Keratinocyte (primary cell): ENCODE measurements around the gene IRX2. TPM values are rescaled to one million over a fixed set of nuclear protein-coding genes. Genes with fewer than 3 reads are reported as not detected.

Source experiments
- DNase-seq: peaks from one replicate; pipeline ENCODE4 v3.0.0-alpha.2; 2011; ENCODE audit warnings: low read depth, missing footprints, low spot score
- FAIRE-seq: peaks from 2 replicates; lab custom pipeline; 2011; peaks lifted over from hg19 to GRCh38; lab: Jason Lieb, UNC
- H2AFZ ChIP-seq: 2 replicates; pipeline ENCODE4 v1.6.0; 2012; ENCODE audit warnings: low read length, control low read depth, inconsistent platforms; ENCODE audit not compliant: control insufficient read depth
- H3K27ac ChIP-seq: 2 replicates; pipeline ENCODE4 v1.5.1; 2011; ENCODE audit warnings: low read length; ENCODE audit not compliant: control insufficient read depth, insufficient read depth
- H3K27me3 ChIP-seq: 3 replicates; pipeline ENCODE4 v1.6.0; 2011; ENCODE audit warnings: low read length; ENCODE audit not compliant: control insufficient read depth, insufficient read depth; ENCODE audit errors: extremely low read depth
- H3K36me3 ChIP-seq, 2 experiments: 2 replicates in 1 of 2; 3 replicates in 1 of 2; pipeline ENCODE4 v1.5.1; 2011; ENCODE audit warnings: low read length in 2 of 2, mild to moderate bottlenecking in 1 of 2; ENCODE audit not compliant: control insufficient read depth in 2 of 2, insufficient read depth in 2 of 2; ENCODE audit errors: extremely low read depth in 1 of 2
- H3K4me1 ChIP-seq: 3 replicates; pipeline ENCODE4 v1.5.1; 2011; ENCODE audit warnings: low read length; ENCODE audit not compliant: control insufficient read depth, insufficient read depth; ENCODE audit errors: extremely low read depth
- H3K4me2 ChIP-seq: 3 replicates; pipeline ENCODE4 v1.6.0; 2011; ENCODE audit warnings: low read depth, low read length; ENCODE audit not compliant: control insufficient read depth, insufficient read depth; ENCODE audit errors: extremely low read depth
- H3K4me3 ChIP-seq, 3 experiments: fragments of 200-600 bp in 1 of 3; sonication (generic) in 1 of 3; 2 replicates in 2 of 3; 3 replicates in 1 of 3; pipeline ENCODE4 v1.5.1; 2011 to 2016; ENCODE audit warnings: low read length in 3 of 3, mild to moderate bottlenecking in 3 of 3, control low read depth in 2 of 3, inconsistent platforms in 1 of 3, low read depth in 1 of 3, mixed read lengths in 1 of 3, mixed run types in 1 of 3, moderate library complexity in 1 of 3; ENCODE audit not compliant: control insufficient read depth in 2 of 3, insufficient read depth in 2 of 3; ENCODE audit errors: extremely low read depth in 1 of 3
- H3K79me2 ChIP-seq: 2 replicates; pipeline ENCODE4 v1.6.0; 2012; ENCODE audit warnings: low read length; ENCODE audit not compliant: control insufficient read depth, insufficient read depth
- H3K9ac ChIP-seq: 3 replicates; pipeline ENCODE4 v1.6.0; 2011; ENCODE audit warnings: low read length; ENCODE audit not compliant: control insufficient read depth, insufficient read depth; ENCODE audit errors: extremely low read depth
- H3K9me1 ChIP-seq: 3 replicates; pipeline ENCODE4 v1.6.0; 2011; ENCODE audit warnings: low read length; ENCODE audit not compliant: control insufficient read depth, insufficient read depth; ENCODE audit errors: extremely low read depth
- H3K9me3 ChIP-seq: 2 replicates; pipeline ENCODE4 v1.5.1; 2012; ENCODE audit warnings: low read depth, low read length; ENCODE audit not compliant: control insufficient read depth
- H4K20me1 ChIP-seq: 3 replicates; pipeline ENCODE4 v1.6.0; 2011; ENCODE audit warnings: low read length; ENCODE audit not compliant: control insufficient read depth, insufficient read depth; ENCODE audit errors: extremely low read depth
- CTCF ChIP-seq, 3 experiments: IDR thresholded peaks in 1 of 3; conservative IDR thresholded peaks in 1 of 3; optimal IDR thresholded peaks in 1 of 3; 2 replicates in 2 of 3; 3 replicates in 1 of 3; pipeline versions ENCODE3 to v1.5.1; 2011; ENCODE audit warnings: low read length in 3 of 3, mild to moderate bottlenecking in 3 of 3, moderate library complexity in 2 of 3, control low read depth in 1 of 3, inconsistent platforms in 1 of 3; ENCODE audit not compliant: insufficient read depth in 2 of 3; ENCODE audit errors: extremely low read depth in 1 of 3
- EZH2 ChIP-seq: IDR thresholded peaks from one replicate; pipeline ENCODE4 v1.6.1; 2012; ENCODE audit warnings: inconsistent platforms, mild to moderate bottlenecking, low read length, moderate library complexity
- dilution Hi-C: fragments of 300-500 bp; cut with MboI; formaldehyde crosslinking; loops from one replicate; pipeline ENCODE4 v1.7.0; 2020; ENCODE audit warnings: low sequenced_read_pairs; ENCODE audit not compliant: extremely low pct_ligation_motif_present
- polyA plus RNA-seq, 5 experiments: library from polyadenylated mRNA; depleted of rRNA in 3 of 5; stranded (reverse) in 3 of 5; stranded (forward) in 1 of 5; unstranded in 1 of 5; fragments of >200 nt; gene quantifications; 1 replicate in 1 of 5; 2 replicates in 3 of 5; 3 replicates in 1 of 5; pipeline versions ENCODE4 v1.2.1 to v1.2.3, GENCODE V29; 2011 to 2012; ENCODE audit warnings: missing spikeins in 2 of 5, low read depth in 1 of 5, low replicate concordance in 1 of 5

Gene IRX2
- polyA plus RNA-seq, 1 donor (not counting 4 experiments of a cell fraction or from before 2014, with no cell fraction given): 27.1 TPM

GRCh38 chr5:2725980-2726765 is 25.3 kb downstream of the IRX2 start:
- no peaks in the 10 kb centered on the region for H3K79me2 ChIP-seq
- peaks cover 6% of the 10 kb centered on the region for H3K27me3 ChIP-seq
- H2AFZ ChIP-seq: no peak overlapping the region
- H3K4me3 ChIP-seq: no peak overlapping the region
- no peaks in the 10 kb centered on the region for H4K20me1 ChIP-seq
- no peaks in the 10 kb centered on the region for H3K9me3 ChIP-seq
- FAIRE-seq: no peak
- no peaks in the 10 kb centered on the region for H3K4me1 ChIP-seq
- no peaks in the 10 kb centered on the region for H3K36me3 ChIP-seq
- TF ChIP-seq EZH2: no peak
- no peak for TF ChIP-seq CTCF (optimal IDR thresholded peaks at IDR 0.05 in 1 of 3, IDR thresholded peaks at IDR 0.05 in 1 of 3, conservative IDR thresholded peaks at IDR 0.05 in 1 of 3; ENCODE audit: extremely low read depth in 1 of 3, insufficient read depth in 2 of 3, low read length in 3 of 3)
- H3K9me1 ChIP-seq: no peaks in the 10 kb centered on the region
- no peak for DNase-seq
- H3K27ac ChIP-seq: no peak overlapping the region
- dilution Hi-C loops: no loop called here
- no peak overlapping the region for H3K4me2 ChIP-seq
- no peak overlapping the region for H3K9ac ChIP-seq

- Histone ChIP-seq H3K27me3 (peaks cover 6% of the 10 kb centered on the region), H3K9me1 (no peaks in the 10 kb centered on the region), H2AFZ (no peak overlapping the region), H3K9ac (no peak overlapping the region), H3K4me1 (no peaks in the 10 kb centered on the region), H4K20me1 (no peaks in the 10 kb centered on the region), H3K79me2 (no peaks in the 10 kb centered on the region), H3K36me3 (no peaks in the 10 kb centered on the region), H3K4me3 (no peak overlapping the region), H3K4me2 (no peak overlapping the region), H3K27ac (no peak overlapping the region), H3K9me3 (no peaks in the 10 kb centered on the region)
- TF ChIP-seq EZH2 (no peak), CTCF (optimal IDR thresholded peaks at IDR 0.05 in 1 of 3, IDR thresholded peaks at IDR 0.05 in 1 of 3, conservative IDR thresholded peaks at IDR 0.05 in 1 of 3; ENCODE audit: extremely low read depth in 1 of 3, insufficient read depth in 2 of 3, low read length in 3 of 3) (no peak)
- dilution Hi-C loops: no loop called here
- DNase-seq (no peak), FAIRE-seq (no peak)
Observed at GRCh38 chr5:2724831-2725230, 26.6 kb downstream of the IRX2 start.
